IPS-NIHi11 (cell line): Measurements from ENCODE around the gene CENPB.

Experiments
- DNase-seq: peaks from one replicate; pipeline ENCODE4 v3.0.0; 2012; ENCODE audit warnings: mixed read lengths, low spot score

Gene CENPB

GRCh38 chr20:3788685-3789155 lies 2.2 kb upstream of the CENPB start:
- DNase-seq, result no peak

- DNase-seq, result no peak
Observed at GRCh38 chr20:3787324-3788014, 929 bp upstream of the CENPB start.

- DNase-seq, result peak; percentile 38
Observed at GRCh38 chr20:3786126-3786484, 435 bp downstream of the CENPB start.

DNA sequence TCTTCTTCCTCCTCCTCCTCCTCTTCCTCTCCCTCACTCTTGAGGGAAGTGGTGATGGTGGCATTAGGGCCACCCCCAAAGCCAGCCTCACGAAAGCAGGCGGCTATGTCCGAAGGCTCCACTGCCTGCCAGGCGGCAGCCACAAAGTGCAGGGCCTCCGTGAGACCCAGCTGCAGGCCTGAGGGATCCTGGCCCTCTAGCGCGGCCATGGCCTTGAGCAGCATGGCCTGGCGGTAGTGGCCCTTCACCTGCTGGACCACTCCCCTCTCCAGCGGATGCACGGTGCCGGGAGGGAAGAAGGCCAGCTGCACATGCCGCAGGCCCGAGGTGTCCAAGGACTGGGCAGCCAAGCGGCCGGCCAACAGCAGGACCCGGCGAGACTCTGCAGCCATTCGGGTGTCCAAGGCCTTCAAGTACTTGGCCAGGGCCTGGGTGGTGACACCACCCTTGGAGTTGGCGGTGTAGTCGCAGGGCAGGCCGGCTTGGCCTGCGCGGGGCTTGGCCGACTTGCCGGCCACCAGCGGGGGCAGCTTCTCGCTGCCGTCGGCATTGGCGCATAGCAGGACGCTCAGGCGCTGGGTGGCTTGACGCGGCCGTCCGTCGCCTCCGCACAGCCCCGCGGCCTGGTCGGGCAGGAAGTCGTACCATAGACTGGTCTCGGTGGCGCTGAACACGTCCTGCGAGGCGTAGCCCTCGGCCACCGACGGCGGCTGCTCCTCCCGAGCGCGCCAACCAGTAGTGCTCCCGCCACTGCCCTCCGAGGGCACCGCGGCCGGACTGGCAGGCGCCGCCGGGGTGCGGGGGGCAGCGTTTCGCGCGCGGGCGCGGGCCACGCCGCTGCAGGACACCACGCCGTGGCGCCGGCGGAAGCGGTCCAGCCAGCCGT lies 1.1 kb downstream of the CENPB start:
- no peak for DNase-seq

- no peak for DNase-seq
Observed at GRCh38 chr20:3784863-3785239, 1.7 kb downstream of the CENPB start.

GRCh38 chr20:3784216-3784853 lies 2.2 kb downstream of the CENPB start:
- no peak for DNase-seq

DNA sequence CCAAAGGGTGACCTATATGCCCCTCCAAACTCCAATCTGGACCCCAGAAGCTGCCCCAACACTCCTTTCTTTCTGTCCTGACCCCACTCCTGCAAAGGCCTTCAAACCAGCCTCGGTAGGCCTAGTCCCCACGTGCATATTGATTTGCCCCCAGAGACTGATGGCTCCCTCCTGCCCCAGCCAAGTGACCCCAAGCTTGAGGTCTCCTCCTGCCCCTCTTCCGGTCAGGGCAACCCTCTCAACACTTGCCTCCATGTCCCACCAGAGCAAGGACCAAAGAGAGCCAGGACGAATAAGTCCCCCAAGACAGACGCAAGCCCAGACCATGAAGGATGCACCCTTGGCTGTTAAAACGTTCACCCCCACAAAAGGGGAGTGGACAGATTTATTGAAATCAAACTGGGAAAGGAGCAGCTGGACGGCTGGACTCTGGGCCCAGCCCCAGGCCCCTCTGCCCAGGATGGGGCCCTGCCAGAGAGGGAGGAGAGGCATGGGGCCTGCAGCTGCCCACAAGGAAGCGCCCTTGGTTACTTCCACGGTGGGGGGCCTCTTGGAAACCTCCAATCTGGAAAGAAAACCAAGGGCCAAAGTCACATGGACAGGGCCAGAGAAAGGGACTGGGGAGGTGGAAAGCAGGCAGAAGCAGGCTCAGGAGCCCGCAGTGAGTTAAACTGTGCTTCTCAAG lies 2.9 kb downstream of the CENPB start:
- no peak for DNase-seq

GRCh38 chr20:3783068-3783489 lies 3.5 kb downstream of the CENPB start:
- no peak for DNase-seq

DNA sequence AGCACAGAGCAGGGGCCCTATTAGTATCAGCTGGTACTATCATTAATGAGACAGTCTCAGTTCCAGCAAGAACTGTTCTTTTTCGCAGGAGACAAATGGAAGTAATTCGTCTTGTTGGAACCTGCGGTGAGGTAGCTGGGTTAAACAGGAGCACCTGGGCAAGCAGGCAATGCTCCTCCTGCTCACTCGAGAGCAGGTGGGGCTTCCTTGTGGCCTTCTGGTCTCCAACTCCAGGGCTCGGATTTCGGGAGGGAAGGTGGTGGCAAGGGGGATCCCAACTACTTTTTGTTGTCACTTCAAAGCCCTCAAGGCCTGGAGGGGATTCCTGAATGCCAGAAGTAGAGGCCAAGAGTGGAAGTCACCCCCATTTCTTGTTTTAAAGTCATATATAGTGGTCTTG lies 3.9 kb downstream of the CENPB start:
- no peak for DNase-seq

GRCh38 chr20:3781153-3781910 lies 5.2 kb downstream of the CENPB start, which contains the start of gene SPEF1:
TSS of gene SPEF1 (minus strand) at chr20:3781448. CDS start at chr20:3781287, 161 bp downstream.
- peak; percentile 91 for DNase-seq

DNA sequence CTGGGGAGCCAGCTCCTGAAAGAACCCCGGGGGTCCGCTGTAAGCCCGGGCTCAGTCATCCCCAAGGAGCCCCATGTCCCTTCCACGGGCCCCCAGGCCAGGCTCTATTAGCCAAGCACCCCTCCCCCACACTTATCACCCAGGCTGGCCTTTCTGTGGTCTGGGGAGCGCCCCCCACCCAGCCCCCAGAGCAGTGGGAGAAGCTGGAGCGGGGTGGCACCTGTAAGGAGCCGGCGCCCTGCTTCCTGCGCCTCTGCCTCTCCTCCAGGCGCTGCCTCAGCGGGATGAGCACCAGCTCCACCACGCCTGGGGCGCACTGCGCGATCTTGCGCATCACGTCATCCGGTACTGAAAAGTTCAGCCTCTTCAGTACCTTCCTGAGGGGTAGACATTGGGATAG lies 7.6 kb downstream of the CENPB start:
- DNase-seq, result no peak

- peak; percentile 83 for DNase-seq
Observed at GRCh38 chr20:3777716-3778629, 8.6 kb downstream of the CENPB start.

DNA sequence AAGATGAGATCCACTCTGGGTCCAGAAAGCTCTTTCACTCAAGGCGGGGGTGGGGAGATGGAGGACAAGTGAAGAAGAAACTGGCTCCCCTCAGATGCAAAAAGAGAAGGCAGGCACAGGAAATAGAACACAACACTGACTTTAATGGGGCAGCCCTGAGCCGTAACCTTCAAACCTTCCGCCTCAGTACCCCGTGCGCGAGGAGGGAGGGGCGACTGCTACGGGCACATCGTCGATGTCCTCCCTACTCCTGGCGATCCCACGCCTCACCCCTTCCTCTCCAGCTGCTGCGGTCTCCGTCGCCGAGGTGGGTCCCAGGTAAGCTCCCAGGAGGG lies 9.2 kb downstream of the CENPB start:
- no peak for DNase-seq

DNA sequence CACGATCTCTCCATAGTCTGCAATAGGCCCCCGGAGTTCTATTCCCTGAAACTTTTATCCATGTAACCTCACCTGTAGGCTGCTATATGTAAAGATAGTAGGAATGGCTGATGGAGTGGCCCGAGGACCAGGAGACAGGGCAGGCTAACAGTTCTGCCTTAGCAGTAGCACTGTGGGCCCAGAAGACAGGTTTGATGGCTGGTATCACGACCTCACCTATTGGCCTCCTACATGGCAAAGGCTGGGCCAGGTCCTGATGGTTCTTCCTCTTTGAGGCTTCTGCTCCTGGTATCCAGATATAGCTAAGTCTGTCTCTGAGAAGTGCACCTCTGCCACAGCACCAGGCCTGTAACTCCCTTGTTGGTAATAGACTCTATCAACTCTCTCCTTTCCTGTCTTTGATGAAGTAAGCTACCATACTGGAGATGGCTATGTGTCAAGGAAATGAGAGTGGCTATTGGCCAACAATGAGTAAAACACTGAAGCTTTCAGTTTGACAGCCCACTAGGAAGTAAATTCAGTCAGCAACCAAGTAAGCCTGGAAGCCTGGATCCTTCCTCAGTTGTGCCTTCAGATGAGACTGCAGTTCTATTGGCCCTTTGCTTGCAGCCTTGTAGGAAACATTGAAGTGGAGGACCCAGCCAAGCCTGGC lies 11.0 kb downstream of the CENPB start:
- DNase-seq, result no peak

DNA sequence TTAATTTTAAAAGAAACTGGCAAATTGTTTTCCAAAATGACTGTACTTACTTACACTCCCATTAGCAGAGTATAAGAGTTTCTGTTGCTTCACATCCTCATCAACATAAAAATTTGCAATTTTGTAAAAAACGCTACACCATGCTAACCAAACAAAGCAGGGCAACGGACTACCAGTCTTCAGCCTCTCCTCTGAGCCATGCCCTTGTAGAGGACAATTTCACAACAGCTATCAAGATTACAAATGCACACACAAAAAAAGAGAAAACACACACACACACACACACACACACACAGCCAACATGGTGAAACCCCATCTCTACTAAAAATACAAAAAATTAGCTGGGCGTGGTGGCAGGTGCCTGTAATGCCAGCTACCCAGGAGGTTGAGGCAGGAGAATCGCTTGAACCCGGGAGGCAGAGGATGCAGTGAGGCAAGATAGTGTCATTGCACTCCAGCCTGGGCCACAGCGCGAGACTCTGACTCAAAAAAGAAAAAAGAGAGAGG lies 14.9 kb downstream of the CENPB start:
- no peak for DNase-seq

- DNase-seq, result peak; percentile 85
Observed at GRCh38 chr20:3768342-3769130, 18.0 kb downstream of the CENPB start.

GRCh38 chr20:3767427-3768341 lies 18.9 kb downstream of the CENPB start, which contains the start of gene ADISSP:
TSS of gene ADISSP (minus strand) at chr20:3767753. CDS start at chr20:3760100, 7,653 bp downstream.
- DNase-seq, result peak; percentile 99

DNA sequence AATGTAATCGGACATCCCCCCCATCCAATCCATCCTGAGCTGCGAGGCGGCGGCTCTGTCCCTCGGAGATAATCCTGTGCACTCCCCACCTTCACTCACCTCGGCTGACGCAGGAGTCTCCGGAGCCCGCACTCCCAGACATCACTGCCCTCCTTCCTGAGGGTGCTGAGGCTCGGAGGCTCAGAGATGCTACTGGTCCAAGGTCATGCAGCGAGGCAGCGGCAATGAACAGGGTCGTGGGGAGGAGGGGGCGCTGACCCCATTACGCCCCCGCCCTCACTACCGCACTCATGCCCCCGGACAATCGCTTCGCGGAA lies 19.5 kb downstream of the CENPB start:
- peak; percentile 15 for DNase-seq
